ENCODE measurements around the gene AKT1S1.

AKT1S1 gene

DNA sequence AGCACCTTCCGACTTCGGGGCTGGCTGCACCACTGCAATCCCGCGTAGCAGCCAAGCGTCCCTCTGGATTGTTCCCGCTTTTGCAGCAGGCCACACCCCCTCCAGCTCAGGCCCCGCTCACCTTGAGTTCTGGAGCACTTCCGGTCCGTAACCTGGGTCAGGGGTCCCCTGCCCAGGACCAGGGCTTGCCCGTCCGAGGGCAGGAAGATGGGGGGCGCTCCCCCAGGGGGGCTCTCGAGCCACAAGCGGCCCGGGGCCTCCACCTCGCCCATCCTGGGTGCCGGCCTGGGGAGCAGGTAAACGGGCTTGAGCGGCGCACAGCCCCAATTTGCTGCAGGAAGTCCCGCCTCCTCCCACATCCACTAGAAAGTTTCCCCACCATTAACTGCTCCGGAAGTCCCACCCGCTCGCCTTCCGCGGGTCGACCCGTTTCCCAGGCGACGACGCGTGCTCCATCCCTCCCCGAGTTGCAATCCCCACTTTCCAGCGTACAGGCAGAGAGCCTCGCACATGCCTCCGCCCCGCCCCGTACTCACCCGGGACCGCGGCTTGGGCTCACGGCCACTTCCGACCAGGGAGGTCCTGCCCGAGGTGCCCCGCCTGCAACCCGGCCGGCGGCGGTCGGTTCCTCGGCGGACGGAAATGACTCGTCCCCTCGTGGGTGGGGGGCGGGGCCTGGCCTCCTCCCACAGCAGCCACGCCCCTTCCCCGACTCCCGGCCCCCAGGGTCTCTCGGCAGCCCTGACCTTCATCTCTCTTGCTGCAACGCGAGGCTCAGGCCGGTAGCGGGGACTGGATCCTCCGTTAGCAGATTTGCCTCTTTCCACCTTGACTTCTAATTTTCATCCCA, 10.0 kb downstream of the AKT1S1 start, which contains the start of gene PNKP:
Gene PNKP, minus strand, starts transcription at position 644 of the 850 bp plus-strand sequence. Its CDS starts 372 bp downstream, at position 272.
- TF ChIP-seq, protein P1, sequence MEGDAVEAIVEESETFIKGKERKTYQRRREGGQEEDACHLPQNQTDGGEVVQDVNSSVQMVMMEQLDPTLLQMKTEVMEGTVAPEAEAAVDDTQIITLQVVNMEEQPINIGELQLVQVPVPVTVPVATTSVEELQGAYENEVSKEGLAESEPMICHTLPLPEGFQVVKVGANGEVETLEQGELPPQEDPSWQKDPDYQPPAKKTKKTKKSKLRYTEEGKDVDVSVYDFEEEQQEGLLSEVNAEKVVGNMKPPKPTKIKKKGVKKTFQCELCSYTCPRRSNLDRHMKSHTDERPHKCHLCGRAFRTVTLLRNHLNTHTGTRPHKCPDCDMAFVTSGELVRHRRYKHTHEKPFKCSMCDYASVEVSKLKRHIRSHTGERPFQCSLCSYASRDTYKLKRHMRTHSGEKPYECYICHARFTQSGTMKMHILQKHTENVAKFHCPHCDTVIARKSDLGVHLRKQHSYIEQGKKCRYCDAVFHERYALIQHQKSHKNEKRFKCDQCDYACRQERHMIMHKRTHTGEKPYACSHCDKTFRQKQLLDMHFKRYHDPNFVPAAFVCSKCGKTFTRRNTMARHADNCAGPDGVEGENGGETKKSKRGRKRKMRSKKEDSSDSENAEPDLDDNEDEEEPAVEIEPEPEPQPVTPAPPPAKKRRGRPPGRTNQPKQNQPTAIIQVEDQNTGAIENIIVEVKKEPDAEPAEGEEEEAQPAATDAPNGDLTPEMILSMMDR (IDR thresholded peaks at IDR 0.05; ENCODE audit: insufficient read depth, low read depth, low read length, missing control alignments): no peak
- DNase-seq (ENCODE audit: low read depth): peak; percentile 96
- H3K4me3 ChIP-seq (ENCODE audit: low read depth, low read length): peak within 1 kb of the TSS; percentile 74

DNA sequence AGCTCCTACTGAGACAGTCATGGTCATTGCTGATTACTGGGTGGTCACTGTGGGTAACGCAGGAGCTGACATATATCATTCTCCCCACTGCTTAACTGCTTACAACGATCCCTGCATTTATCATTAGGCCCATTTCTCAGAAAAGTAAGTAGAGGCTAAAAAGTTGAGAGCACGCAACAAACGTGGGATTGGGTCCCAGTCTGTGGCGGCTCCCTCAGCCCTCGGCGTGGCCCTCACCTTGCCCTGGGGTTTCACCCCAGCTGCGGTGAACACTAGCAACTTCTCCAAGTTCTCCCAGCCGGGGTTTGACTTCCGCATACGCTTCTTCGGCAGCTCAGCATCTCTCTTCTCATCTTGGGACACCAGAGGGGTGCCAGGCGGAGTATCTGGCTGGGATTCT, 12.3 kb downstream of the AKT1S1 start:
- DNase-seq (ENCODE audit: low read depth): no peak
- H3K4me3 ChIP-seq (ENCODE audit: low read depth, low read length): no peak overlapping the region
- TF ChIP-seq, protein P1 (IDR thresholded peaks at IDR 0.05; ENCODE audit: insufficient read depth, low read depth, low read length, missing control alignments): no peak

DNA sequence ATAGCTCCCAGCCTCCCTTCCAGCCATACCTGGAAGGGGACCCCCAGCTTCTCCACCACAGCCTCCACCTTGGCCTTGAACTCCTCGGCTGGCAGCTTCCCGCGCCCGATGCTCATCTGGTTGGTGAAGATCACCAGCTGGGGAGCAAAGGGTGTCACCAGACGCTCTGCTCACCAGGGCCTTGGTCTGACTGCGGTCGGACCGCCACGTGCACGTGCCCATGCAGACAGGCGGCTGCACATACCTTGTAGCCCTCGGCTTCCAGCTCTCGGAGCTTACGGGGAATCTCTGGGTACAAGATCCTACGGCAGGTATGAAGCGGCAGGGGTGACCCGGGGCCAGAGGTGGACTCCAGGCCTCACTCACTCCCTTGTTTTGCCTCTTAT, 13.2 kb downstream of the AKT1S1 start:
- no peak overlapping the region for H3K4me3 ChIP-seq (ENCODE audit: low read depth, low read length)
- TF ChIP-seq, protein P1 (IDR thresholded peaks at IDR 0.05; ENCODE audit: insufficient read depth, low read depth, low read length, missing control alignments): no peak
- DNase-seq (ENCODE audit: low read depth): no peak

DNA sequence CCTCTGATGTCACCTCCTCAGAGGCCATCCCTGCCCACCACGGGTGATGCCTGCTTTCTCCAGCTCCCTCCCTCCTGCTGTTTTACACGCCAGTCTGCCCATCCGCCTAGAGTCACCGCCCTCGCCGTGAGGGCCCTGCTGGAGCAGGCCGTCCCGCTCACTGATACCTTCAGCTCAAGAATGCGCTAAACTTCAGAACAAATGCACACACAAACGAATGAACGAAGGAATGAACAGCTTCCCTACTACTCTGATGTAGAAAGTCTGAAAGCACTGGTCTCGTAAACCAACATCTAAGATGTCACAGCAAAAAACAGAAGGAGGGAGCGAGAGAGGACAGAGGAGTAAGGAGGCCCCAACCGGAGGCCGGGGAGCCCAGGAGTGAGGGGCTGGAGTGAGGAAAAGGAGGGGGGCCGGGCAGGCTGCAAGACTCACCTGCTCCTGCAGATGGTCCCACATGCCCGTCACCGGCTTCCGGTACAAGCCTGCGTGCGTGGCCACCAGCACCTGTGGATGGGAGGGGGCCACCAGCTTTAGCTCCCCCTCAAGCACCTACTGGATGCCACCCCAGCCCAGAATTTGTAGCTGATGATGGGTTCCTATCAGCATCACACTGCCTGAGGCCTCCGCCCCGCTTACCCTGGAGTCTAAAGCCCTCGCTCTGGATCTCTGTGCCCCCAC, 13.8 kb downstream of the AKT1S1 start:
- no peak overlapping the region for H3K4me3 ChIP-seq (ENCODE audit: low read depth, low read length)
- TF ChIP-seq, protein P1 (IDR thresholded peaks at IDR 0.05; ENCODE audit: insufficient read depth, low read depth, low read length, missing control alignments): no peak
- DNase-seq (ENCODE audit: low read depth): no peak

DNA sequence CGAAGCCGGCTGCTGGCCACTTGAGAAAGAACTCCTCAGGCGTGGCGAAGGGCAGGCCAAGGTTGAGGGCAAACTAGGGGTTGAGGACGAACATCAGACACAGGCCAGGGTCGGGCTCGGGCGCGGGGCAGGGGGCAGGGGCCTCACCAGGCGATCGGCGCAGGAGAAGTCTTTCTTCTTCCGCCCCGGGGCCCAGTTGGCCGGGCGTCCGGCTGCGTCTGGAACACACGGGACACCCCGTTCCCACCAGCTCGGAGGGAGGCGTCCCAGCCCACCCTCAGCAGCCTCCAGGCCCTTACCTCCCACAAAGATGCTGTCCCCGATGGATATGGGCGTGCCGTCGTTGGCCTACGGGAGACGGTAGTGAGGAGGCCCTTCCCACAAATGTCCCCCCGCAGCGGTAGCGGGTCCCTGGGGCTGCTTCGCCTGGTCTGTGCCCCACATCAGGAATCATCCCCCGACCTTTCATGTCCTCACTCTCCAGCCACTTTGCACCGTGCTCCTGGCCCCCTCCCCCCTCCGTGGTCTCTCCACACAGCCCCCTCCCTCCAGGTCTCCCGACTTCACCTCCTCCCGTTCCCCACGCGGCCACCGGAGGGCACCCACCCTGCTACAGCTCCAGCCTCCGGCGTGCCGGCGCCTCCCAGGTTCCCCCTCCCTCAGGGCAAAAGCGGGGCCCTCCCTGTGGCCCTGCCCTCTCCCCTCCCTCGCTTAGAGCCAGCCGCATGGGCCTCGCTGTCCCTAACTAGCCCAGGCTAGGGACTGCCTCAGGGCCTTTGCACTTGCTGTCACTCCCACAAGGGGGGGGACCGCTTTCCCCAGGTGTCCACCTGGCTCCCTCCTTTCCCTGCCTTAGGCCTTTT, 14.5 kb downstream of the AKT1S1 start:
- peak; percentile 21 for DNase-seq (ENCODE audit: low read depth)
- TF ChIP-seq, protein P1 (IDR thresholded peaks at IDR 0.05; ENCODE audit: insufficient read depth, low read depth, low read length, missing control alignments): peak; percentile 16

DNA sequence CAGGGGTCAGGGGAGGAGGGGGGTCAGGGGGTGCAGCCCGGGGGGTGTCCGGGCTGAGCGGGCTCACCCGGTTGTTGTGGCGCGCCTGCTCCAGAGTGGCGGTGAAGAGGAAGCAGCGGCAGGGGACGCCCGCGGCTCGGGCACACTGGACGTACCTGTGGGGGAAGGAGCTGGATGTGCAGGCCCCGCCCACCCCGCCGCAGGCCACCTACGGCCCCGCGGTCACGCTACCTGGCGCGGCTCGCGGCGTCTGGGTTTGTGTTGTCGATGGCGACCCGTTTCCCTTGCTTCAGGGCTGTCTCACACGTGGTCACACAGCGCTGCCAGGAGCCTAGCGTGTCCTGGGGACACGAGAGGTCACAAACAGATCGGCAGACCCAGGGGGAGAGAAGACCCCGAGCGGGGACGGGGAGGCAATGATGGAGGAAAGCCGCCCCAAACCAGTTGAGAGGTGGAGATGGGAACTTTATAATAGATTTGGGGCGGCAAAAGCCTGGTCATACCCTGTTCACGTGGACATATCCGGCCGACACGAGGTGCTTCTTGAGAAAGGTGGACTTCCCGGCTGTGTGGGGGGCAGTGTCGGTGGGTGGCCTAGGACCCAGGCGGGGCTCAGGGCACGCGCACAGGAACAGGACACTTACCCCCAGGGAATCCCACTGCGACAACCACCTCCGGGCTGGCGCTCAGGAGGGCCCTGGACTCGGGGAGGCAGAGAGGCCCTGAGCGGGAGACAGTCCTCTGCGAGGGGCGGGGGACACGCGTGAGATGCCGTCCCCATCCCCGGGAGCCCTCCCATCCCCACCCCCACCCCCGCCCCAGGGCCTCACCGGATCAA, 15.4 kb downstream of the AKT1S1 start:
- DNase-seq (ENCODE audit: low read depth): peak; percentile 5
- H3K4me3 ChIP-seq (ENCODE audit: low read depth, low read length): no peak overlapping the region
- TF ChIP-seq, protein P1 (IDR thresholded peaks at IDR 0.05; ENCODE audit: insufficient read depth, low read depth, low read length, missing control alignments): no peak

More for the DNA sequence above, 14.5 kb downstream of the AKT1S1 start:
- H3K4me3 ChIP-seq (ENCODE audit: low read depth, low read length): no peak overlapping the region

Data from GM12865 (cell line).